Measurements from ENCODE around the gene REV3L.

DNA sequence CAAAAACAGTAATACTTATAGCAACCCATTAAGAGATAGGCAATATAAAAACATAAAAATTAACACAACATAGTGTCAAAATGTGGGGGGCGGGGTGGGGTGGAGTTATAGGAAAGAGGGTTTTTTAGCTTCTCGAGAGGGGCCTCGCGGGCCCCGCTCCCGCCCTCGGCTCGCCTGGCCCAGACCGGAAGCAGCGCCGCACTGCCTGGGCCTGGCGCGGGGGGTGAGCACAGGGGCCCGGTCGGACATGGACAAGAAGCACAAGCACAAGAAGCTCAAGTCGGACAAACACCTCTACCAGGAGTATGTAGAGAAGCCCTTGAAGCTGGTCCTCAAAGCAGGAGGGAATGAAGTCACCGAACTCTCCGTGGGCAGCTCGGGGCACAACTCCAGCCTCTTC lies 53.4 kb downstream of the REV3L start:
- TF ChIP-seq, protein P1, sequence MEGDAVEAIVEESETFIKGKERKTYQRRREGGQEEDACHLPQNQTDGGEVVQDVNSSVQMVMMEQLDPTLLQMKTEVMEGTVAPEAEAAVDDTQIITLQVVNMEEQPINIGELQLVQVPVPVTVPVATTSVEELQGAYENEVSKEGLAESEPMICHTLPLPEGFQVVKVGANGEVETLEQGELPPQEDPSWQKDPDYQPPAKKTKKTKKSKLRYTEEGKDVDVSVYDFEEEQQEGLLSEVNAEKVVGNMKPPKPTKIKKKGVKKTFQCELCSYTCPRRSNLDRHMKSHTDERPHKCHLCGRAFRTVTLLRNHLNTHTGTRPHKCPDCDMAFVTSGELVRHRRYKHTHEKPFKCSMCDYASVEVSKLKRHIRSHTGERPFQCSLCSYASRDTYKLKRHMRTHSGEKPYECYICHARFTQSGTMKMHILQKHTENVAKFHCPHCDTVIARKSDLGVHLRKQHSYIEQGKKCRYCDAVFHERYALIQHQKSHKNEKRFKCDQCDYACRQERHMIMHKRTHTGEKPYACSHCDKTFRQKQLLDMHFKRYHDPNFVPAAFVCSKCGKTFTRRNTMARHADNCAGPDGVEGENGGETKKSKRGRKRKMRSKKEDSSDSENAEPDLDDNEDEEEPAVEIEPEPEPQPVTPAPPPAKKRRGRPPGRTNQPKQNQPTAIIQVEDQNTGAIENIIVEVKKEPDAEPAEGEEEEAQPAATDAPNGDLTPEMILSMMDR (CRISPR knock-in tag; IDR thresholded peaks at IDR 0.05), result no peak
- TF ChIP-seq POLR2A (IDR thresholded peaks at IDR 0.05; ENCODE audit: insufficient read depth in 1 of 2, low read depth in 2 of 2, low read length in 2 of 2), result no peak
- TF ChIP-seq MEIS2 (CRISPR knock-in tag; IDR thresholded peaks at IDR 0.05), result no peak
- TF ChIP-seq, protein P2, sequence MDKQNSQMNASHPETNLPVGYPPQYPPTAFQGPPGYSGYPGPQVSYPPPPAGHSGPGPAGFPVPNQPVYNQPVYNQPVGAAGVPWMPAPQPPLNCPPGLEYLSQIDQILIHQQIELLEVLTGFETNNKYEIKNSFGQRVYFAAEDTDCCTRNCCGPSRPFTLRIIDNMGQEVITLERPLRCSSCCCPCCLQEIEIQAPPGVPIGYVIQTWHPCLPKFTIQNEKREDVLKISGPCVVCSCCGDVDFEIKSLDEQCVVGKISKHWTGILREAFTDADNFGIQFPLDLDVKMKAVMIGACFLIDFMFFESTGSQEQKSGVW (CRISPR knock-in tag; IDR thresholded peaks at IDR 0.05; ENCODE audit: borderline replicate concordance), result no peak
- TF ChIP-seq SETDB1 (CRISPR knock-in tag; IDR thresholded peaks at IDR 0.05; ENCODE audit: borderline replicate concordance), result no peak
- TF ChIP-seq CREB1 (IDR thresholded peaks at IDR 0.05), result no peak
- no peak for TF ChIP-seq CREB1 (CRISPR knock-in tag; IDR thresholded peaks at IDR 0.05)
- no peak for TF ChIP-seq ZKSCAN5 (CRISPR knock-in tag; IDR thresholded peaks at IDR 0.05)
- no peak for TF ChIP-seq RXRA (CRISPR knock-in tag; IDR thresholded peaks at IDR 0.05)
- TF ChIP-seq ZNF782 (CRISPR knock-in tag; IDR thresholded peaks at IDR 0.05; ENCODE audit: borderline replicate concordance), result no peak
- TF ChIP-seq NFE2L1 (CRISPR knock-in tag; IDR thresholded peaks at IDR 0.05; ENCODE audit: borderline replicate concordance), result no peak
- TF ChIP-seq JUNB (CRISPR knock-in tag; IDR thresholded peaks at IDR 0.05; ENCODE audit: borderline replicate concordance), result no peak
- TF ChIP-seq ZNF431 (CRISPR knock-in tag; IDR thresholded peaks at IDR 0.05; ENCODE audit: borderline replicate concordance, low read depth), result no peak
- TF ChIP-seq EZH2 (conservative IDR thresholded peaks at IDR 0.05; ENCODE audit: low read depth, low read length), result no peak
- no peak for TF ChIP-seq BRCA1 (CRISPR knock-in tag; IDR thresholded peaks at IDR 0.05)

Measured in HepG2 (cell line).